Placental epithelial cell (primary cell): Measurements from ENCODE around the gene PPP1R8. TPM values are rescaled to one million over a fixed set of nuclear protein-coding genes. Genes with fewer than 3 reads are reported as not detected.

ENCODE experiments used
- small RNA-seq: library from RNA; depleted of rRNA; stranded (forward); fragments of <200 nt; gene quantifications from one replicate; pipeline ENCODE3, GENCODE V24; 2012
- total RNA-seq: library from RNA; depleted of rRNA; stranded (reverse); fragments of >200 nt; gene quantifications from 2 replicates; pipeline ENCODE4 v1.2.3, GENCODE V29; 2012

Gene PPP1R8
- 25.5 and 32.6 TPM in 2 replicates for total RNA-seq

DNA sequence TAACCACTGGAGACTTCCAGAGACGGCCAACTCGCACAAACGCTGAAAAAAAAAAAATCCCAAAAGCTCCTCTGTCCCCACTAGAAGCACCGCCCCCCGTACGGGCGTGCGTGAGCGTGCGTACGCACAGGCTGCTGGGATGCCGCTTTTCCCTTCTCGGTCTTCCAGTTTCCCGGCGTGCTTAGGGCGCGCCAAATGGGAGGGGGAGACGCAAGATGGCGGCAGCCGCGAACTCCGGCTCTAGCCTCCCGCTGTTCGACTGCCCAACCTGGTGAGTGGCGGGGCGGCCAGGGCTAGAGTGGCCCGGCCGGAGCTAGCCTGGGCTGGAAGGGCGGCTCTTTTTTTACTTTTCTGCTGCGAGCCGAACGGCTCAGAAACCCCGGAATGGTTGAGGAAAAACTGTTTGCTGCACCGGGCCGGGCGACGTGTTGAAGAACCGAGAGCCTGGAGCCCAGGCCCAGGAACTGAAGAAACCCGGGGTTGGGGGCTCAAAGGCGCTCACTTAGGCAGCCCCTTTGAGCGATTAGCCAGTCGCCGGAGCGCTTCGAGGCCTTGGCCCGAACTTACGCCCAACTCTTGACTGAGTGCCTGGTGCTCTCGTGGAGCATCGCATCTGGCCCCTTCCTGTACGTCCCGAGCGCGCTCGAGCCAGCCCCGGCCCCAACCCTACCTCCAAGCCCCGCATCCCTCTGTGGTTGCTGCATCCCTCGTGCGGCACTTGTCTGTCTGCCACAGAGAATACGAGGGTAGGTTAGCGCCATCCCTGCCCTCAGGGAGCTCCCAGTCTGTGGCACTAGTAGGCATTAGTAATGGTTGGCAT is at the start of gene PPP1R8:
TSS of gene PPP1R8 (plus strand) at position 162 of the 820 bp plus-strand sequence. CDS start at position 216, 54 bp downstream.

DNA sequence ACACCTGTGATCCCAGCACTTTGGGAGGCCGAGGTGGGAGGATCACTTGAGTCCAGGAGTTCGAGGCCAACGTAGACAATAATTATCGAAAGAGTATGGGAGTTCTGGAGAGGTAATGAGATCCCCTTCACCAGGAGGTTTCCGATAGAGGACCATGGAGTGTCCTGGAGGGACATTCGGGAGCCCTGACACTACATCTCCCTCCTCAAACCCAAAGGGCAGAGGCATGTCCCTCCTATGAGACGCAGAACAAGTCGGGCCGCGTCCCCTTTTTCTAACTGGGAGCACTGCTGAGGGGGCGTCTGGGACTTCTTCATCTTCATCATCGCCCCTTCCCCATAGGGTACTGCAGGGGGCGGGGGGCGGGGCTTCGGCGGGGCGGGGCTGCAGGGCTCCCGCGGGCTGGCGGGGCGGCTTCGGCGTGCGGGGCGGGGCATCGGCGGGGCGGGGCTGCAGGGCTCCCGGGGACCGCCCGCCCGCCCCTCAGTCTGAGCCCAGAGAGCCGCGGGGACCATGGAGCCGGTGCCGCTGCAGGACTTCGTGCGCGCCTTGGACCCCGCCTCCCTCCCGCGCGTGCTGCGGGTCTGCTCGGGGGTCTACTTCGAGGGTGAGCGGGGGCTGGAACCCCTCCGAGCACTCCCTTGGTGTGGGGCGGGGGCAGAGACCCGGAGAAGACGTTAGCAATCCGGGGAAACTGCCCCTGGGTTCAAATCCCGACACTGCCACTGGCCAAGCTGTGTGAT is 41.6 kb downstream of the PPP1R8 start, which contains the start of gene THEMIS2:
TSS of gene THEMIS2 (plus strand) at position 486 of the 743 bp plus-strand sequence. CDS start at position 514, 28 bp downstream.

Small RNA genes within 50 kb of the gene (small RNA-seq; reads per million reads assigned to genes)
- gene RNU6-1245P (not detected), gene SCARNA1 (6,460 reads per million, percentile 100 among the genes with 10 or more reads in this experiment)

Other genes starting within 250 kb of the PPP1R8 start
- gene AHDC1, start 226.6 kb upstream of the PPP1R8 start, total RNA-seq, result 38.1 and 51.8 TPM in 2 replicates
- gene FGR, start 195.6 kb upstream of the PPP1R8 start, total RNA-seq, result under 0.01 TPM in 1 of 2 replicates, not detected in the other
- gene IFI6, start 158.6 kb upstream of the PPP1R8 start, total RNA-seq, result 9.4 and 37.3 TPM in 2 replicates
- 10.7 and 11.4 TPM in 2 replicates for gene FAM76A, start 104.8 kb upstream of the PPP1R8 start, total RNA-seq
- 41.2 and 58.2 TPM in 2 replicates for gene STX12, start 57.6 kb upstream of the PPP1R8 start, total RNA-seq
- 0.22 TPM in 1 of 2 replicates, not detected in the other for gene THEMIS2, start 41.8 kb downstream of the PPP1R8 start, total RNA-seq
- gene RPA2, start 83.8 kb downstream of the PPP1R8 start, total RNA-seq, result 15.7 and 24.3 TPM in 2 replicates
- gene SMPDL3B, start 104.2 kb downstream of the PPP1R8 start, total RNA-seq, result under 0.01 TPM in 1 of 2 replicates, not detected in the other
- gene XKR8, start 129.2 kb downstream of the PPP1R8 start, total RNA-seq, result 10.6 and 16.4 TPM in 2 replicates